Activated T-cell treated with anti-CD3 and anti-CD28 coated beads, Interleukin-2, amount 50 U/mL, for 24 hours (primary cell): ENCODE data around the gene FGFR4.

Experiments used
- DNase-seq: peaks from one replicate; pipeline ENCODE4 v3.0.0-alpha.2; 2020
- H3K27ac Mint-ChIP-seq: 2 replicates; pipeline ENCODE4 v1.8.0; 2020; ENCODE audit warnings: mild to moderate bottlenecking, mixed read lengths
- H3K27me3 Mint-ChIP-seq: 2 replicates; pipeline ENCODE4 v1.8.0; 2020; ENCODE audit warnings: mixed read lengths
- H3K36me3 Mint-ChIP-seq: 2 replicates; pipeline ENCODE4 v1.8.0; 2020; ENCODE audit warnings: low read depth, mixed read lengths
- H3K4me1 Mint-ChIP-seq: 2 replicates; pipeline ENCODE4 v1.8.0; 2020; ENCODE audit warnings: low read depth, mixed read lengths
- H3K4me3 Mint-ChIP-seq: 2 replicates; pipeline ENCODE4 v1.8.0; 2020; ENCODE audit warnings: mild to moderate bottlenecking, moderate library complexity, mixed read lengths
- H3K9me3 Mint-ChIP-seq: 2 replicates; pipeline ENCODE4 v1.8.0; 2020; ENCODE audit warnings: mixed read lengths

Gene FGFR4

DNA sequence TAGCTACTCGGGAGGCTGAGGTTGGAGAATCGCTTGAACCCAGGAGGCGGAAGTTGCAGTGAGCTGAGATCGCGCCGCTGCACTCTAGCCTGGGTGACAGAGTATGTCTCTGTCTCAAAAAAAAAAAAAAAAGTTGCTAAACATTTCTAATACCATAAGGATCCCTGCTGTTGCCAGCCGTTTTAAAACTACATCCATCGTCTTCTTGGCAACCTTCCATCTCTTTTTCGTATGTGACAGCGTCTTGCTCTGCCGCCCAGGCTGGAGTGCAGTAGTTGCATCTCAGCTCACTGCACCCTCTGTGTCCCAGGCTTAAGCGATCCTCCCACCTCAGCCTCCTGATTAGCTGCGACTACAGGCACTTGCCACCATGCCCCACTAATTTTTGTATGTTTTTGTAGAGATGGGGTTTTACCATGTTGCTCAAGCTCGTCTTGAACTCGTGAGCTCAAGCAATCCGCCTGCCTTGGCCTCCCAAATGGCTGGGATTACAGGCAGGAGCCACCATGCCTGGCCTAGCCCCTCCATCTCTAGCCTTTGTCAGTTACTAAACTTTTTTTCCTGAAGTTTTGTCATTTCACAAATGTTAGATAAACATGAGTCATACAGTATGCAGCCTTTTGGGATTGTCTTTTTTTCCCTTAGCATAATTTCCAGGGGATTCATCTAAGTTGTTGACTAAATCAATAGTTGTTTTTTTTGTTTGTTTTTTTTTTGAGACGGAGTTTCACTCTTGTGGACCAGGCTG lies 60.4 kb downstream of the FGFR4 start:
- no peak overlapping the region for H3K4me3 Mint-ChIP-seq
- H3K27ac Mint-ChIP-seq: peak overlapping the region; percentile 80
- peaks cover 85% of the 10 kb centered on the region for H3K36me3 Mint-ChIP-seq
- DNase-seq: no peak
- no peaks in the 10 kb centered on the region for H3K9me3 Mint-ChIP-seq
- peaks cover 12% of the 10 kb centered on the region for H3K4me1 Mint-ChIP-seq
- H3K27me3 Mint-ChIP-seq: no peaks in the 10 kb centered on the region
